NCI-H146 (cell line): Measurements from ENCODE around the gene CACTIN.
"Not testable (repeated sequence)": the region's sequence is repeated elsewhere in the genome, so short reads cannot be mapped to it uniquely, and the experiment has no call there.

Experiments
- DNase-seq: peaks from one replicate; lab custom pipeline; 2025; lab: John Stamatoyannopoulos, UW

CACTIN gene

DNA sequence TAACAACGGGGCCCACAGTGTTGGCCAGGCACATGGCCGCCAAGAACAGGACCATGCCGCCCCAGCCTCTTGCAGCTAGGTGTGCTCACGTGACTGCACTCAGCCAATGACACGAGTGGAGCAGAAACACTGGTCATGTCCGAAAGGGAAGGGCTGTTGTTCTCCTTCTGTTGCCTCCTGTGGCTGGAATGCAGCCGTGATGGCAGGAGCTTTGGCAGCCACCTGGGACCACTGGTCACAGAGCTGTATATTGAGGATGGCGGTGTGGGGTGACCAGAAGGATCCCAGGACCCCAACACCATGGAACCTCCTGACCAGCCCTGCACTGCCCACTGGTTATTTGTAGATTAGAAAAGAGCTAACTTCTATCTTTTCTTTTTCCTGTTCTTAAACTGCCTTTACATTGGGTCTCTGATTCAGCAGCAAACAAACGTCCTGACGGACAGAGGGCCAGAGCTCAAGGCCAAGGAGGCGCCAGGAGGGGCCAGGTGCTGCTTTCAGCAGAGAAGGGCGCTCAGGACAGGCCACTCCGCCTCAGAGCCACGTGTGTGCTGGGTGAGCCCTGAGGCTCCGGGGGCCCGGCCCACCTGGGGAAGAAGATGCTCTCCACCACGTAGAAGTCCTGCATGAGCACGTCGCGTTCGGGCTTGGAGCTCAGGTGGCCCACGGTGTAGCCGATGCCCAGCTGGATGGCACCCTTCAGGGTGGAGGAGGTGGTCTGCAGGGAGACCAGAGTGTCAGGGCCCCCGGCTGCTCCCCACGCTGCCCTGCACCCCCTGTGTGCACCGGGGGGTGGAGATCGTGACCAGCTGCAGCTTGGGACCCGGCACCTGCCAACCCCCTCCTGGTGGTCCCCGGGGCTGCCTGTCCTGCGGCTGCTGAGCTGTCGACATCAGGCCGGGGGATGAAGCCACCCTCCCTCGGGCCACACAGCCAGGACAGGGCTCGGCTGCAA lies 35.0 kb upstream of the CACTIN start:
- no peak for DNase-seq

DNA sequence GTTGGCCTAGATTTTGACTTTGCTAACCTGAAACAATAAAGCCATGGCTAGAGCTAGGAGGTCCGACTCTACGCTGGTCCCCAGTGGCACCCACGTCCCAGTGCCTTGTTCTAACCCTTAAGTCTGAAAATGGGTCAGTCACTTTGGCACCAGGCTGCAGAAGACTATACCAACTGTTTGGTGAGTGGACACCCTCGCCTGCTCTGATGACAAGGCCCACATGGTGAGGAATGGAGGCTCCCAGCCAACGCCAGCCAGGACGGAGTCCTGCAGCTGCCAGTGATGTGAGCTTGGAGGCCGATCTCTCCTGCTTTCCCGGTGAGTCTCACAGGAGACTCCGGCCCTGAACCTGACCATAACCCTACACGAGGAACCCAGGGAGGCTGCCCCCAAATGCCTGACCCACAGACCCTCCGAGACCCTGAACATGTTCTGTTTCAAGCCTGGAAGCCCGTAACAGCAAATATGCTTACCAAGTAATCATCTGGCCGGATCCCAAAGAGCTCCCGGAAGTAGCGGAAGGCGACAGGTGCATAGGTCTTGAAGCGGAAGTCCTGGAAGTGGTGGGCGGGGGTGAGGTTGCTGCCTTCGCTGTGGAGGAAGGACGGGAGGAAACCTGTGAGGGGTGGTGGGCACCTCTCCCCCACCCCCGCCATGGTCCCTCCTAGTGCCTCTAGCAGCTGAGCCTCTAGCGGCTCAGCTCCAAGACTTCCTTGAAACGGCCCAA lies 34.1 kb upstream of the CACTIN start:
- no peak for DNase-seq

DNA sequence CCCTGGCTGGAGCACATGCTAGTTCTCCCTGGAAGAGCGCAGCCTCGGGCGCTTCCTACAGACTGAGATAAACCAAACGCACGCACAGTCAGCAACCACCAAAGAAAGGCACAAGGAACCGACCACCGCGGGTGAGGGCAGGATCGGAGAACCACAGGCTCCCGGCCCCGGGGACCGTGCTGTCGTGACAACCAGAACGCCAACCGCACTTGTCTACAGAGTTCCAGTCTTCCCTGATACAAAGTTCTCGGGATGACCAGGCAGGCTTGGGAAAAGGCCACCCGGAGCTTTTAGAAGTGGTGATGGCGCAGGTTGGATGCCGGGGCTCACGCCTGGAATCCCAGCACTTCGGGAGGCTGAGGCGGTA lies 33.1 kb upstream of the CACTIN start:
- no peak for DNase-seq

DNA sequence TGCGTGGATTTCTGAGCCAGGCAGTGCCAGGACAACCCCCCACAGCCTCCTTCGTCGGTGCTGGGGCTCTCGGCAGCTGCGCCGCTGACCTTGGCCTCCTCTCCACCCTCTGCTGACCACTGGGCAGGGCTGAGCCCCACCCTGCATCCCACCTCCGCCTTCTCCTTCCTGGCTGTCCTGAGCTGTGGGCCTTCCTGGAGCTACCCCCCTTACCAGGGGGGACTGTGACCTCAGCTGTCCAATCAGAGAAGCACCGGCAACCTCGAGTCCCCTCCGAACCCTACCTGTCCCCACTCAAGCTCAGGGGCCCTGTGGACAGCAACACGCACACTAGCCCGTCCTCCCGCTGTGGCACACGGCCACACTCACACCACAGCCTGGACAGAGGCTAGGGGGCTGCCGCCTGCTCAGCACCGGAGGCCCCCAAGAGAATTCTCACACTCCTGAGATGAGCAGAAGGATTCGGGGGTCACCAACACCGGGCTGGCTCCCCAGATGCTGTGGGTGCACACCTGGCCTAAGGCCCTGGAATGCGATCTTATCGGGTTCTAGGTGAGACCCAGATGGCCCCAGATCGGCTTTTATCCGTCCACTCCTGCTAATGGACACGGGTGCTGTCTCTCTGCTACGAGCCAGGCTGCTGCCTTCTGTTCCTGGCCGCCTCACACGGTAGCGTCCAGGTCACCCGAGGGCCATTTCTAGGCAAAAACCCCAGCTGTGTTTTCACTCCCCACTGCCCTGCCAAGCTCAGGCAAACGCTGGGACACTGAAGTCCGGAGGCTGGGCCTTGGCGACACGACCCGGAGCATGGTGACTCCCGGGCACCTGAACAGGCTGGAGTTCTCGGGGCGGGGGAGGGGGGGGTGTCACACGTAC lies 32.5 kb upstream of the CACTIN start:
- no peak for DNase-seq

DNA sequence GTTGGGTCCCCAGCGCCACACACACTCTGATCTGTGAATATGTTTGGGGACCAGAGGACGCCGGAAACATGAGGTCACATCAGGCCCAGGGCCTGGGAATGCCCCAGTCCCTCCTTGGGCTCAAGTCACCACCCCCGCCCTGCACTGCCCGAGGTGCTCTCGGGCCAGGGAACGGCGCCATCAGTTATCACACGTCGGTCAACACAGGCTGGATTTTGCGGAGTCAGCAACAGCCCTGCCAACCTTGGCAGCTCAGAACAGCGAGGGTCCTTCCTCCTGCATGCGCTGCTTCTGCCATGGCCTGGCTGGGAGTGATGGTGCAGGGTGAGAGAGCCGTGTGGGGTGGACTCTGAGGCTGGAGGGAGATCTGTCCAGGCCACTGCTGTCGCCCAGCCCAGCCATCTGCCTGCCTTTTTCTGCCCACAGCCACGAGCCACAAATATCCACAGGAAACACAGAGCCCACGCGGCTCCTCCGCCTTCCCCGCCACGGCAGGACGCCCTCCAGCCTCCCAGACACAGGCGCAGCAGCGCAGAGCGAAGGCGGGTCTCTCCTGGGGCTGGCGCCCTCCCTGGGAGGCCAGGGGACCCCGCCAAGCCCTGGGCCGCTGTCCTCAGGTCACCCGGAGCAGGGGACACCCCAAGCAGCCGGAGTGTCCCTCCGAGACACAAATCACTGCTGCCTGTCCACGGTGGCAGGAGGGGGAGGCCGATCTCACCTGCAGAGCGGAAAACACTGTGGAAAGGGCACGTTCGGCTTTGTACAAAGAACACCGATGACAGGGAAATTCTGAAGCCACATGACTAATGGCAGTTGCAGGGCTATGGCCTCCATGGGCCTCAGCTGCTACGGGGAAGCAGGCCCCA lies 31.6 kb upstream of the CACTIN start:
- DNase-seq, result no peak

DNA sequence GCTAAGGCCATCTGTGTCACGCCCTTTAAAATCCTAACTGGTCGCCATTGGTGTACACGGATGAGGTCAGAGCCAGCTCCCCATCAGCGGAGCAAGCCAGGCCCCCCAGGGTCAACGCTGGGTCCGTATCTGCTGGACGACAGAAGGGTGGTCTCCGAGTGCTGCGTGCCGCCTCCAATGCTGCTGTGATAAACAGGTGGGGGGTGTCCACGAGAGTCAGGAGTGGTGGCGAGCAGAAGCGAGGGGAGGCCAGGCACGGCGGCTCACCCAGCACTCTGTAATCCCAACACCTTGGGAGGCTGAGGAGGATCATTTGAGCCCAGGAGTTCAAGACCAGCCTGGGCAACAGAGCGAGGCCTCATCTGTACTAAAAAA lies 30.8 kb upstream of the CACTIN start:
- DNase-seq, result no peak

DNA sequence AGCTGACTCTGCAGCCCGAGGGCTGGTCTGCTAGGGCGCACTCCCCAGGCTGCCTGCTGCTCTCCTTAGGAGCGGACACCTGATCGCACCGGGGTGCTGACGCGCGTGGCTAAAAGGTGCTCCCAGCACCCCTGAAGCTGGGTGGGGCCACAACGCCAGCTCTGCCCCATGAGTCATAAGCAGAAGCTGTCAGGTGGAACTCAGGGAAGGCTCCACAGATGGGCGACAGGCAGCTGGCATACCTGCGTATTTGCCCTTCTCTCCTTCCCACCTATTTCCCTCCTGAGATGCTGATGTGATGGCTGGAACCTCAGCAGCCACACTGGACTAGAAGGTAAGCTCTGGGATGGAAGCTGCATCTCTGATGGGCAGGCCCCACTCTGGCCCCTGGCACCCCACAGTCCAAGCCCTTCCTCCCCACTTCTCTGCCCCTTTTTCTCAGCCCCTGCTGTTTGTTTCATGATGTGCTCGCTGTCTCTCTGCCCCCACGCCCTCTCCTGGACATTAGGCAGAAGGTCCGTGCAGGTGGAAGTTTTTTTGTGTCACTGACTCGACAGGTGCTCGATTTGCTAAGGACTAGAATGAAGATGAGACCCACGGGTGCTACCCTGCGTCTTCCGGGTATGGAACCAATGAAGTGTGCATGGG lies 30.3 kb upstream of the CACTIN start:
- no peak for DNase-seq

DNA sequence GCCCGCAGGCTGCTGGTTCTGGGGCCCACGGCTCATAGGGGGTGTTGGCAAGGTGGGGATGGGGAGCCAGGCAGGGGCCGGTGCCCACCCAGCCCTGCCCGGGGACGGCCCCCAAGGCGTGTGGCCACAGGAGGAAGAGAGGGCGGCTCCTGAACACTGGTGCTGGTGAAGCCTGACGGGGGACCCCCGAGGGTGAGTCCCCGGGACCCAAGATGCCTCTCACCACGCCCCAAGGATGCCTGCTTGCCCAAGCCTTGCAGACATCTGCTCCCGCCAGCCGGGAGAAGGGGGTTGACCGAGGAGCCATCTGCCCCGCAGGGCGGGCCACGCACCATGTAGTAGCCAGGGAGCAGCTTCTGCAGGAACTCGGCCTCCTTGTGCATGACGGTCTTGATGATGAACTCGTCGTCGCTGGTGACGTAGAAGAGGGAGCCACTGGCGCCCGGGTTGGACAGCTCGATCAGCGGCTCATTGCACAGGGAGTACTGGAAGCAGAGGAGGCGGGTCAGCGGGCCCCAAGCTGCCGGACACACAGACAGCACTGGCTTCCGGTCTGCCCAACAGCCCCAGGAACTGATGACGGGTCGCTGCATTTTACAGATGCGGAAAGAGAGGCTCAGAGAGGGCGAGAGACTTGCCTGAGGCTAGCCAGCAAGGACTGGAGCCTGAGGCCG lies 29.6 kb upstream of the CACTIN start:
- DNase-seq, result no peak

DNA sequence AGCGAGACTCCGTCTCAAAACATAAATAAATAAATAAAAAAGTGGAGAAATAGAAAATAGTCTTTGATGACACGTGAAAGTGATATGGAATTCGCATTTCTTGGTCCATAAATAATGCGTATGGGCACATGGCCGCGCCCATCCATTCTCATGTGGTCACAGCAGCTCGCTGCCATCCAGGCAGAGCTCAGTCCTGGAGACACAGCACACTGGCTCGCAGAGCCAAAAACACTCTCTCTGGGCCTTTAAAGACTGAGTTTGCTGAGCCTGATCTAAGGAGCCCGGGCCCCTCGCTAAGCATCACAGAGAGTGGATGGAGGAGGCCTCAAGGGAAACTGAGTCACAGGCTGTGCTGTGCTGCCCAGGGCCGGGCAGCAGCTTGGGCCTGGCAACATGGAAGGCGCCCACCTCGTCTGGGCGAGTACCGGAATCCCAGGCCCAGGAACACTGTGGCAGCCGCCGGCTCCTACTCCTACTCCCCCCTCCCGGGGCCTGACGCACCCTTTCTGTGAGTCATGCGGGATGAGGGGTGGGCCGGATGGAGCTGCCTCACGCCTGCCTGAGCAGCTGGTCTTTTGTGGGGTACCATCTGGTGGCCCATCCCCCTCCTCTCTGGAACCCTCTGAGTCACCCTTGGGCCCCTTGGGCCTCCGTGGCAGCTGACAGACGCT lies 28.9 kb upstream of the CACTIN start:
- DNase-seq, result no peak

DNA sequence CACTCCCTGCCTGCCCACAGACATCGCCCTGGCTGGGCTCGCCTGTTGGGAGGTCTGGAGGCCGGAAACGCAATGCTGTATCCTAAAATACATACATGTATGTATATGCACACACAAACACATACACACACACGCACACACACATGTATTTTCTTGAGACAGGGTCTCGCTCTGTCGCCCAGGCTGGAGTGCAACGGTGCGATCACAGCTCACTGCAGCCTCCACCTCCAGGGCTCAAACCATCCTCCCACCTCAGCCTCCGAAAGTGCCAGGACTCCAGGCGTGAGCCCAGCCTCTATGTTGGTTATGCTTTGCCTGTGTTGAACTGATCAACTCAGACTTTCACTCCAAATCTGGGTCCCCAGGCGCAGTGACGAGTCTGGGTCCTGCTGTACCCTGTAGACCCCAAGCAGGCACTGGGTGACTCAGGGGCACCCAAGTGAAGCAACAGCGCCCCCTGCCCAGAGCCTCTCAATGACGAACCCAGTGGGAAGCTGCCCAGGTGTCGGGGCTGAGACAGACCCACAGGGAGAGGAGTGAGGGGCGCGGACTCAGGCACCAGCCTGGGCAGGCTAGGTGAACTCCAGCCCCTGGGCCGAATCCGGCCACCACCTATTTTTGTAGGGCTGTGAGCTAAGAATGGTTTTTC lies 27.4 kb upstream of the CACTIN start:
- no peak for DNase-seq

DNA sequence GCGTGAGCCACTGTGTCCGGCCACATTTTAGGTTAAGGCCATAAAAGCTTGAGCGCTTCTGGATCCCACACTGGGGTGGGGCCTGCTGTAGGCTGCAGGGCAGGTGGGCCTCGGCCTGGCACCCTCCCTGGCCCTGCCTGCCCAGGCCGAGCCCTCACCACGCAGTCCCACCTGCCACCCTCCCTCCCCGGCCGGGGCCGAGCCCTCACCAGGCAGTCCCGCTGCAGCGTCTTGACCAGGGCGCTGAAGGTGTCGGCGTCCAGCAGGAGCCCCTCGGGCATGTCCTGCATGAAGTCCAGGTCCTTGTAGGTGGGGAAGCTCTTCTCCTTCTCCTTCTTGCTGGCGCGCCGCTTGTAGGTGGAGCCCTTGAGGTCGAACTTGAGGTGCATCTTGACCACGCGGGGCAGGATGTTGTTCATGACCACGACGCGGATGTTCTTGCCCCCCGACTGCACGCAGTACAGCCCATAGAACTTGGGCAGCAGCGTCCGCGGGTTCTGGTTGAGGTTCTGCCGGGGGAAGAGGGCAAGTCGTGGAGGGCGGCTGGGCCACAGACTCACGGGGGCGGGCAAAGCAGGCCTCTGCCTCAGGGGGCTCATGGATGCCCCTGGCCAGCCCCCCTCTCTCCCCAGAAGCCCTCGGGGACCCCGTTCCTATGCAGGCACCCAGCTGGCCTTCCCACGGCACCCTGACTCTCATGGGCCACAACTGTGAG lies 26.6 kb upstream of the CACTIN start:
- no peak for DNase-seq

DNA sequence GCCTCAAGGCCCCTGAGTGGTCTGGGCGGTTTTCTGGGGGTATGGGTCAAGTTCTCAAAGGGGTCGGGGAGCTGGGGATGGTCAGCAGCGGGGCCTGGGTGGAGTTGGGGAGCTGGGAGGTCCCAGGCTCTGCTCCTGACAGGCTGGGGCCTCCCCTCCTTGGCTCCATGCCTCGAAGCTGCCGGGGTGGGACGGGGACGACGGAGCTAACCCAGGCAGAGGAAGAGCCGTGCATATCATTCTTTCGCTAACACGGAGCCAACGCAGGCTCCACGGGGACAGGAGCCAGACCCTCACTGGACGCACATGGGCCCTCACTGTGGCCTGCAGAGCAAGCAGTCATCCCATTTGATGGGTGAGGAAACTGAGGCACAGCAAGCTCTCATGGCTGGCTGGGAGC lies 25.8 kb upstream of the CACTIN start:
- DNase-seq, result no peak

DNA sequence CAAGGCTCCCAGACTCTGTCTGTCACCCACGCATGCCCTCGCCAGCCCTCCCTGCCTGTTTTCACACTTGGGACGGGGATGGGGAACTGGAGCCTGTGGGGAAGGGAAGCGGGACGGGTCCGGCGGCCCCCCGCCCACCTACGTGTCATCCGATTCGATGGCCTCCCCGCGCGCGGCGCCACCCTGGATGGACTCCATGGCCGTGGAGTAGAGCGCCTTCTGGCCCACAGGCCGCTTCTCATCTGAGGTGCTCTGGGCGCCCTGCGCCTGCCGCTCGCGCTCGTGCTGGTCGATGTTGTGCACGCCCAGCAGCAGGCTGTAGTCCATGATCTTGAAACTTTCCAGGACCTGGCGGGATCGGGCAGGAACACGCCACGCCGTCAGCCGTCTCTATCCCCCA lies 25.1 kb upstream of the CACTIN start:
- no peak for DNase-seq

DNA sequence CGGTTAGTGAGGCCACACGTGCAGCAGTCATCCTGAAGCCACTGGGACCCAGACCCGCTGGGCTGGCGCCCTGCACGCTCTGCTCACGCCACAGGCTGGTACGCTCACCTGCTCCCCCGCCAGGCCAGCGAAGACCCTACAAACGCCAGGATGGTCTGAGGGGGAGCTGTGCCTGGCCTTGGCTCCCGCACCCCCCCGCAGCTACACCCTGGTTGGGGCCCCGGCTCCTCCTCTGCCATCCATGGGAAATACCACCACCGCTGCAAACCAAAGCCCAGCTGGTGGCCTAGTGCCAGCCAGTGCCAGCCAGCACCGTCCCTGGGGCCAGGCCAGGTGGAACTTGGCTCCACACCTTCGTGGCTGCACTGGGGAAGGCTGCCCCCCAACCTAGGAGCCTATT lies 23.3 kb upstream of the CACTIN start:
- DNase-seq, result no peak

DNA sequence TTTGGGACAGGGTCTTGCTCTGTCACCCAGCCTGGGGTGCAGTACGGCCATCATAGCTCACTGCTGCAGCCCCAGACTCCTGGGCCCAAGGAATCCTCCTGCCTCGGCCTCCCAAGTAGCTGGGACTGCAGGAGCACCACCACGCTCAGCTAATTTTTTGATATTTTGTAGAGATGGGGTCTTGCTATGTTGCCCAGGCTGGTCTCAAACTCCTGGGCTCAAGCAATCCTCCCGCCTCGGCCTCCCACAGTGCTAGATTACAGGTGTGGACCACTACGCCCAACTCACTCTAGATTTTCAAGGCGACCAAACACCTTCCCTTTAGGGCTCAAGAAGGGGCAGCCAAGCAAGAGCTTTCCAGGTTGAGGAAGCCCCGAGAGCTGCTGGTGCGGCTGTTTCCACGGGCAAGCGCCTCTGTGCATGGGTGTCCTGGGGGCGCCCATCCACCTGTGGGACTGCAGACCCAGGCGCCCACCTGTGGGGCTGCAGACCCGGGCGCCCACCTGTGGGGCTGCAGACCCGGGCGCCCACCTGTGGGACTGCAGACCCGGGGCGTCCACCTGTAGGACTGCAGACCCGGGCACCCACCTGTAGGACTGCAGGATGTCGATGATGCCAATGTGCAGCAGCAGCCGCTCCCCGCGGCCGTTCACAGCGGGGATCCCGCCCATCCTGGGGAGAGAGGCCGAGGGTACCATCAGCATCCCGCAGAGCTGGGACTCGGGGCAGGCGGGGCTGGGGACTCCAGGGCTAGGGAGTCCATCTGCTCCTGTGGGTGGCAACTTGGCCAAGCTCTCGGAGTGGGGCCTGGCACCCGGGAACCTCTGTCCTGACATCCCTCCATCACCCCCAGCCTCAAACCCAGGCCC lies 21.7 kb upstream of the CACTIN start:
- no peak for DNase-seq

DNA sequence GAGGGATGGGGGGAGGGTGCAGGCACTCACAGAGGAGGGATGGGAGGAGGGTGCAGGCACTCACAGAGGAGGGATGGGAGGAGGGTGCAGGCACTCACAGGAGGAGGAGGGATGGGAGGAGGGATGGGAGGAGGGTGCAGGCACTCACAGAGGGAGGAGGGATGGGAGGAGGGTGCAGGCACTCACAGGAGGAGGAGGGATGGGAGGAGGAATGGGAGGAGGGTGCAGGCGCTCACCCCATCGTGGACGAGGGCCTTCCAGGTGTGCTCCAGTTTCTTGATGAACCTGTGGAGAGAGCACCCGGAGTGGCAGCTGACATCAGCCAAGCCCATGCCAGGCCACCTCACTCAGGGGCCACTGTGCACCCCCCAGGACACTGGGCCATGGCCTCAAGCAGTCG lies 20.5 kb upstream of the CACTIN start:
- not testable (repeated sequence) for DNase-seq

DNA sequence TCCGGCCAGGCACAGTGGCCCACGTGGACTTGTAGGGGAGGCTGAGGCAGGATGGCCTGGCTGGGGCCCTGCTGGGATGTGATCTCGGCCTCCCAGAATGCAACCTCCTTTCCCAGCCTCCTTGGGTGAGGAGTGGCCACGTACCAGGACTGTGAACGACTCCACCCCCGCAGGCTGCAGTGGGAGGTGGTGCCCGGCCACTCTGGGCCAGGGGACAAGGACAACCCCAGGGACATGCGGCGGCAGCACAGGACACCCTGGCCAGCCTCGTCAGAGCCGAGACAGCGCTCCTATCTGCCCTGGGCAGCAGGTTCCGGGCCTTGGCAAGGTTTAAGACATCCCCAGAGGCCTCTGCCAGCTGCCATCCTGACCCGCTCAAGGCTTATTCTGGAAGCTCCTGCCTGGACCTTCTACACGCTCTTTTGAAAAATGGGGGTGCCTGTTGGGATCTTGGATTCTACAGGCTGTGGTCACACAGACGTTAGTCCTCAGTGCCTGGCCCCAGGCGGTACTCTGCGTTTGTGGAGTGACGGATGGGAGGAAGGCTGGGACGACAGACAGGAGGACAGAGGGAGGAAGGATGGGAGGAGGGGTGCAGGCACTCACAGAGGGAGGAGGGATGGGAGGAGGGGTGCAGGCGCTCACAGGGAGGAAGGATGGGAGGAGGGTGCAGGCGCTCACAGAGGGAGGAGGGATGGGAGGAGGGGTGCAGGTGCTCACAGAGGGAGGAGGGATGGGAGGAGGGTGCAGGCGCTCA lies 19.9 kb upstream of the CACTIN start:
- DNase-seq, result no peak
